Activated CD4-positive, alpha-beta T cell treated with anti-CD3 and anti-CD28 coated beads for 24 hours (primary cell): ENCODE results near the gene LYPD6.
"Not testable (repeated sequence)": the region's sequence is repeated elsewhere in the genome, so short reads cannot be mapped to it uniquely, and the experiment has no call there.

Experiments
- DNase-seq, 2 donors: peaks; one replicate each; pipeline ENCODE4 v3.0.0-alpha.2; 2020; ENCODE audit warnings: low read depth in 2 of 2

LYPD6 gene

GRCh38 chr2:149451417-149452165 lies 121.2 kb downstream of the LYPD6 start:
- DNase-seq = no peak

GRCh38 chr2:149456285-149456684 lies 125.9 kb downstream of the LYPD6 start:
- DNase-seq = no peak

- DNase-seq = no peak
Measured at GRCh38 chr2:149458502-149458901, 128.1 kb downstream of the LYPD6 start.

DNA sequence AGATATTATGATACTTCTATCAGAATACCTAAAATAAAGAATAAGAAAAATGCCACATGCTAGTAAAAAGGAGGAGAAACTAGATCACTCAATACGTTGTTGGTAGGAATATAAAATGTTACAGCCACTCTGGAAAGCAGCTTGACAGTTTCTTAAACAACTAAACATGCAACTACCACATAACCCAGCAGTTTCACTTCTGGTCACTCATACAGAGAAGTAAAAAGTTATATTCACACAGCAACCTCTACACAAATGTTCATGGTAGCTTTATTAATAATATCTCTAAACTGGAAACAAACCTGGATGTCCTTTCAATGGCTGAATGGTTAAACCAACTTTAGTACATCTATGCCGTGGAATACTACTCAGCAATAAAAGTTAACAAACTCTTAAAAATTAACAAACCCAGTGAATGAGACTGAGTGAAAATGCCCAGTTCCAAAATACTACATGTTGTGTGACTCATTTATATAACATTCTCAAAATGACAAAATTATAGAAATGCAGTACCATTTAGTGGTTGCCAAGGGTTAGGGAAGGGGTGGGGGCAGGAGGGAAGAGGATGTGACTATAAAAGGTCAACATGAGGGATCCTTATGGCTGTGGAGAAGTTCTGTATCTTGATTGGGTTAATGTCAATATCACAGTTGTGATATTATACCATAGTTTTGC lies 133.1 kb downstream of the LYPD6 start:
- no peak for DNase-seq

DNA sequence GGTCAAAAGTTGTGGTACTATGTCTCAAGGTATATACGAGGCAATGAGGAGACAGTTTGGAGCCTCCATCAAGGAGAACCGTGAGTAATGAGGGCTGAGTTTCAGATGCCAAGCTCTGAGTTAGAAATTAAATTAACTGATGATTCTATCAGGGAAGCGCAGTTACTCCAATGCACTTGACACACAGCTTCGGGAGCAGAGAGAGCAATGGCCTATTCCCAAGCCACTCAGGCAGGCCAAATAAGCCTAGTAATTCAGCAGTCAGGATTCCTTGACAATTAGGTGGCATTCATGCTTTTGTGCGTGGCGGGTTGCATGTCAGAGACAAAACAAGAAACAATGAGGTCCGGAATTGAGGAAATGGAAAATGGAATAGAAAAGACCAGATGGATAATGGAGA lies 134.0 kb downstream of the LYPD6 start:
- DNase-seq = no peak

GRCh38 chr2:149465873-149466272 lies 135.5 kb downstream of the LYPD6 start:
- DNase-seq = no peak

DNA sequence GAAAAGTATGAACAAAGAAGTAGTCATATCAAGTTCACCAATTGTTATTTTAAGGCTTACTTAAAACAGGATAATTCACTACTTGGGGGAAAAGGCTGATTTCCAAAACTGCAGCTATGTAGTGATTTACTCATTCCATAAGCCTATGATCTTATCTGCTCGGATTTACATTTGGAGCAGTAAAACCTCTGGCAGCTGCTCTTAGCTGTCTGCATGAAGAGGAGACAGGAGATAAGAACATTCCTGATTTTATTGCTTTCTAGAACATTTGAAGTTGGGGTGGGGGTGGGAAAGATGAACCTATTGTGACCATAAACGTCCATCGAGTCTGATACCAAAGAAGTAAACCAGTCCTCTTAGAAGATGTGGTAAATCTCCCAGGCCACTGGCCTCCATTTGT lies 136.2 kb downstream of the LYPD6 start:
- no peak for DNase-seq

GRCh38 chr2:149467436-149467835 lies 137.0 kb downstream of the LYPD6 start:
- no peak for DNase-seq

DNA sequence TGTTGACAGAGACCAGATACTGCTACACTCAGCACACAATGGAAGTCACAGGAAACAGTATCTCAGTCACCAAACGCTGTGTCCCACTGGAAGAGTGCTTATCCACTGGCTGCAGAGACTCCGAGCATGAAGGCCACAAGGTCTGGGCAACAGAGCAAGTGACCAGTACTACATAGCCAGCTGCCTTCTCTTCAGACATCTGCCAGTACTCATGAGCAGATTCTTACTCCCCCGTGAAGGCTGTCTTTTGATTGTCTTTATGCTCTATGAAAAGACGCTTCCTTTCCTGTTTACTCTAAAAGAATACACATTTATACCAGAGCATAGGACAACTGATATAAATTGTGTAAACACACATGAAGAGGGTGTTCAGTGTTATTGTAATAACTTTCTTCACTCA lies 138.2 kb downstream of the LYPD6 start:
- no peak for DNase-seq

- DNase-seq = no peak
Measured at GRCh38 chr2:149470046-149470445, 139.7 kb downstream of the LYPD6 start.

DNA sequence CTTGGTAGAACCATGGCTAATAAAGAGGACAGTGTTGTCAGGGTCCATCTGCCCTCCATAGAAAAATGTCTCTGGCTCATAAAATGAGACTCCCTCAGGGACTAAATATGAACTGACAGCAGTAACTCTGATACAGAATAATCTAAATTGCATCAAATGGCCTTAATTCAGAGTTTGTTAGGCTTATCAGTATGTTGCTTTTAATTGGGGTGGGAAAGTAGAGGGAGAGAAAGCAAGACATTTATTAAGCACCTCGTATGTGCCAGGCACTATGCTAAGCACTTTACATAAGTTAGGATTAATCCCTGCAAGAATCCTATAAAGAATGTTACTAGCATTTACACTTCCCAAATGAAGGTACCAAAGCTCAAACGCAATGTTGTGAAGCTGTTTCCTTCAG lies 142.0 kb downstream of the LYPD6 start:
- DNase-seq = no peak

GRCh38 chr2:149473068-149473467 lies 142.7 kb downstream of the LYPD6 start:
- no peak for DNase-seq

GRCh38 chr2:149473521-149473920 lies 143.1 kb downstream of the LYPD6 start:
- no peak for DNase-seq

DNA sequence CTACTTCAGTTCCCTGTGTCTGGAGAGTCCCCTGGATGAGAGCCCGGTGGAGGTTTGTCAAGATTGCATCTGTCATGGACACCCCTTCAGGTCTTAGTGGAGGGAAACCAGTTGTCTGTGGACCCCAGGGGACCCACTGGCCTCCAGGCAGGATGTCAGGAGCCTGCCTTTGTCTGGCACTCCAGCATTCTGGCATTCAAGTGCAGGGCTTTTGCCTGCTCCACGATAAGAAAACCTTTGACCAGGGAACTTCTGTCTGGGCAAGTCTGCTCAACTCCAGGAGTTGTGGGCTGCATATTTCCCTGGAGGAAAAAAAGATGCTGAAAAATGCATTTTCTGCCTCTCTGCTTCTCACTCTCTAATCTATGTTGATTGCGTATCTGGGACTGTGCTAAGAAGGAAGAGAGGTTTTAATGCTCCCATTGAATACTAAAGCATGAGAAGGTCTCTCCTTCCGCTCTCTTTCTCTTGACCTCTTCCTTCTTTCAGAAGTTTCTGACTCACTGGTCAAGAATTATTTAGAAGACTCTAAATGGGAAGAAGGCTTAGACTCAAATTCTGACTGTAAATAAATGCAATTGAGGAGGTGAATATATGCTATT lies 152.7 kb downstream of the LYPD6 start:
- DNase-seq = no peak

DNA sequence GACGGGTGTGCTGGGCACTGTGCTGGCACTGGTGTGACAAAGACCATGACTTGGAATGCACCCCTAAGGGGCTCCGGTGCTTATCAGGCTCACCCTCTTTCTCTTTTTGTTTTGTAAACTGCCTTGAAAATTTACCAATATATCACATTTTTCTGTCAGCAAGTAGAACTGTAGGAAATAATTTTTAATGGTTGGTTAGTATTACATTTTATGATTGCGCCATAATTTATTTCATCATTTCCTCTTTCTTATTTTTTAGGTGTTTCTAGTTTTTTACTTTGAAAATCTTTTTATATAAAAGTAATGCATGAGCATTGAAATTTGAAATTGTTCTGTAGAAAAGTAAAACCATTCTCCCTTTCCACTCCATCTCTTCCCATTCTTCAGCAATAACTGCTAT lies 156.3 kb downstream of the LYPD6 start:
- no peak for DNase-seq

- no peak for DNase-seq
Measured at GRCh38 chr2:149487189-149487588, 156.8 kb downstream of the LYPD6 start.

GRCh38 chr2:149488706-149489440 lies 158.5 kb downstream of the LYPD6 start:
- no peak for DNase-seq

GRCh38 chr2:149489452-149489851 lies 159.1 kb downstream of the LYPD6 start:
- no peak for DNase-seq

DNA sequence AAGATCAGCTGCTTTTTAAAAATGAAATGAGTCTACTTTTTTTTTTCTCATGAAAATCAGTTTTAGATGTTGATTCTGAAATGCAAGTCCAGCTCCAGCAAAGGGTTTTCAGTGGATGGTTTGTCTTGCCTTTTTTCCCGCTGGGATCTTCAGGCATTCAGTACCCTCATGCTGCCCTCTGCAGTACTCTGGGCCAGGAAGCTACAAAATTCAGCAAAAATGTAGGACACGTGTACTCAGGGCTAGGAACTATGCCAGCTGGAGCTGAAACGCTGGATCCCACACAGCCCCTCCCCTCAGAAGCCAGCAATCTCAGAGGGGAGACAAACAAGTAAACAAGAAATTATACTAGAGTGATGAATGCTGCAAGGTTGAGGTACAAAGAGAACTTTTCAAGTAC lies 159.9 kb downstream of the LYPD6 start:
- no peak for DNase-seq

GRCh38 chr2:149492923-149493322 lies 162.5 kb downstream of the LYPD6 start:
- no peak for DNase-seq

DNA sequence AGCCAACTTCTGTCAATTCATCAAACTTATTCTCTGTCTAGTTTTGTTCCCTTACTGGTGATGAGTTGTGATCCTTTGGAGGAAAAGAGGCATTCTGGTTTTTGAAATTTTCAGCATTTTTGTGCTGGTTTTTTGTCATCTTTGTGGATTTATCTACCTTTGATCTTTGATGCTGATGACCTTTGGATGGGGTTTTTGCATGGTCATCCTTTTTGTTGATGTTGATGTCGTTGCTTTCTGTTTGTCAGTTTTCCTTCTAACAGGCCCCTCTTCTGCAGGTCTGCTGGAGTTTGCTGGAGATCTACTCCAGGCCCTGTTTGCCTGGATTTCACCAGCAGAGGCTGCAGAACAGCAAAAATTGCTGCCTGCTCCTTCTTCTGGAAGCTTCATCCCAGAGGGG lies 168.8 kb downstream of the LYPD6 start:
- not testable (repeated sequence) for DNase-seq

- DNase-seq = not testable (repeated sequence)
Measured at GRCh38 chr2:149506808-149507207, 176.4 kb downstream of the LYPD6 start.
